OCI-M2 (cell line): ENCODE measurements around the gene AKAP6.
"Not testable (repeated sequence)": the region's sequence is repeated elsewhere in the genome, so short reads cannot be mapped to it uniquely, and the experiment has no call there.

ENCODE experiments used
- DNase-seq: peaks from one replicate; lab custom pipeline; 2025; ENCODE audit not compliant: unreplicated experiment; lab: John Stamatoyannopoulos, UW

Gene AKAP6

GRCh38 chr14:32372154-32372553, 43.1 kb downstream of the AKAP6 start:
- no peak for DNase-seq

GRCh38 chr14:32373174-32373573, 44.1 kb downstream of the AKAP6 start:
- DNase-seq, result not testable (repeated sequence)

DNA sequence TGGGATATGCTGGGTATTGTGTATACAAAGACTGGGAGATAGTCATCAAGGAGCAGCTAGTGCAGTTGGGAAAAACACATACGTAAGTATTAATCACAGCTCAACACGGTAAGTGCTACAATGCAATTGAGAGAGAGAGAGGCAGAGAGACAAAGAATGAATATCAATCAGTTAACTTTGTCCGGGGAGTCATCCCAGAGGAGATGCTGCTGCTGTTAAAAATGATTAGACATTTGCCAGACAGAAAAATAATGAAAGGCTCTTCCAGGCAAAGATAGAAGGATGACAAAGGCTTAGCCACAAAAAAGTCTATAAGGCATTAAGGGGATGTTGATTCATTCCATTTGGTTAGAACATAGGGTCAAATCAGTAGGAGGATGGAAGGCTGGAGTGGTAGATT, 45.1 kb downstream of the AKAP6 start:
- no peak for DNase-seq

DNA sequence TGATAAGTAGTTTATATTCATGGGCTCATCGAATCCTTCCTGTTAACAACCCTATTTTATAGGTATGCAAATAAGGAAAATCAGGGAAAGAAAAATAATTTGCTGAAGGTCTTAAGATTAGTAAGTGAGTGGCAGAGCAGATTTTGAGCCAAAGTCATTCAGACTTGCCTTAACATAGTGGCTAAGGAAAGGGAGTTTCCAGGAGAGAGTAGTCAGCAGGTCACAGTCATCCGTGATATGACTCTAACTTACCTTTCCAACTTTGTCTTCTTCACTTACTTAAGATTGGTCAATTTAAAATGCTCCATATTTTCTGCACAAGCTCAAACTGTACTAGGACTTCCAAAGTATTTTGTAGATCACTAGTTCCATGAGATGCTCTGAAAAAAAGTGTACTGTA, 46.6 kb downstream of the AKAP6 start:
- no peak for DNase-seq

GRCh38 chr14:32377046-32377646, 48.0 kb downstream of the AKAP6 start:
- no peak for DNase-seq

DNA sequence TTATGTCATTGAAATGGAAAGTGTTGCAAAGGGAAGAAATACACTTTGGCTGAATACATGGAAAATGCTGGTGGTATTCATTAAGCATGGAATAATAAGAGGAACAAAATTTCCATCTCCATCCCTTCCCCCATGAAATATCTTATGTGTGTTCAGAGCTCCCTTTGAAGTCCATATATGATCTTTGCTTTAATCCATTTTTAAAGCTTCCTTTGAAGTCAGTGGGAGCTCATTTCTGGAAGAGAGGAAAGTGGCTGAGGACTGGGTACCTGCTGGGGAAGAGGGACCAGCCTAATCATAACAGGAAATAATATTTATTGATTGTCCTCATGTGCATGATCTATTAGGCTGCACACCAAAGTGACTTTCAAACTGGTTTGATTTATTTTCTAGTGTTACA, 49.2 kb downstream of the AKAP6 start:
- no peak for DNase-seq

- DNase-seq, result no peak
Measured at GRCh38 chr14:32379447-32379846, 50.3 kb downstream of the AKAP6 start.

GRCh38 chr14:32381869-32382268, 52.8 kb downstream of the AKAP6 start:
- DNase-seq, result no peak

GRCh38 chr14:32382704-32383103, 53.6 kb downstream of the AKAP6 start:
- DNase-seq, result no peak

DNA sequence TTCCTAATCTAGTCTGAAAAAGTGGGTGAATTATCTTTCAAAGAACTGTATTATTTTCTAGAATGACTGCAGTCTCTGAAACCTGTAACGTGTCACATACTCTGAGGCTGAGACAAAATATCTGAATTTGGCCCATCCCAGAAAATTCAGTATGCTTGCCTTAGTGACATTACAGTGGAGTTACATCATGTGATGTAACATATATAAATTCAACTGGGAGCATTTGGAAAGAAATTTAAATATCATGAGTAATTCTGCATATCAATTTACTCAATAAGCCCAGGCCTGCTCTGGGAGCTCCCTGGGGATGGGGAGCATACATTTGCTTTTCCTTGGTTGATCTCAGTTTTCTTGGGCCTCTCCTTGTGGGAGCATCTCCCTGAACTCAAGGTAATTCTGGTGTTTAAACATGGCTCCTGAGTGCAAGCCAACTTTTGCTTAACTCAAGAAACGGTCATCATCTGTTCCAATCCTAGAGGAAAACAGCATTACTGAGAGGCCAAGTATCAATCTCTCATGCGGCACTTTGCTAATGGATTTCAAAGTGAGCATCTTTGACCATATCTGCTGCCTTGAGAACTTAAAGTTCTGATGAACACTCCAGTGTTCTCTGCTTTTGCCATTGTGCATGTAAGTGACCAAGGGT, 54.4 kb downstream of the AKAP6 start:
- no peak for DNase-seq

DNA sequence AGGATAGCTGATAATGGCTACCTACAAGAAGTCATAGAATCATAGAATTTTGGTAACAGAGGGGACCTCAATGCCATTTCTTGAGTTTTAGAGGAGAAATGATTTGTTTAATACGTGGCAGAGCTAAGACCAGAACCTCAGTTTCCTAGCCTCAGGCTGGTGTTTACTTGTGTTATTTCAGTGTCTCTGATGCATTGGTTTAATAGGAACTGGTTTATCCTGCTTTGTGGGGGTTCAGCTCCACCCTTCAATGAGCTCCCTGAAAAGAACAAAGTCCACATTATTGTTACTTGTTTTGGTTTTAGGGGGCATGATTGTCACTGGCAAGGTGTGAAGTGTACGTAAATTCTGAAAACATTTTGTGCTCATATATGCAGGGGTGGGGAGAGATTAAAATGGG, 55.4 kb downstream of the AKAP6 start:
- DNase-seq, result no peak

GRCh38 chr14:32387295-32387694, 58.2 kb downstream of the AKAP6 start:
- not testable (repeated sequence) for DNase-seq

- no peak for DNase-seq
Measured at GRCh38 chr14:32393119-32393518, 64.0 kb downstream of the AKAP6 start.

- DNase-seq, result no peak
Measured at GRCh38 chr14:32394038-32394437, 64.9 kb downstream of the AKAP6 start.

GRCh38 chr14:32396885-32397284, 67.8 kb downstream of the AKAP6 start:
- DNase-seq, result no peak

- no peak for DNase-seq
Measured at GRCh38 chr14:32397861-32398640, 69.0 kb downstream of the AKAP6 start.

GRCh38 chr14:32399920-32400319, 70.8 kb downstream of the AKAP6 start:
- no peak for DNase-seq

DNA sequence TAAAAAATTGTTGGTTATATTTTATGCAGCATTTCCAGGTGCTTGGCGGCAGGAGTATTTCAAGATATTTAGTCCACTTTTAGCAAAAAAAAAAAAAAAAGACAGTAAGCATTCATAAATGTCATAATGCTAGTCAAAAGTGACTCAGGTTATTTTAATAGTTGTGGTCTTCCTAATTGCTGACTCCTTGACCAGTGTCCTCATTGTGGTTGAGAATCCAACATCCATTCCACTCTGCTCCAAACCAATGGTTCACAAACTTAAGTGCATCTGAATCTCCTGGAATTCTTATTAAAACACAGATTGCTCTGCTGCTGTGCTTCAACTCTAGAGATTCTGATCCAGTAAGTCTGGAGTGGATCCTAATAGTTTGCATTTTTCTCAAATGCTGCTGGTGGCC, 71.4 kb downstream of the AKAP6 start:
- no peak for DNase-seq

DNA sequence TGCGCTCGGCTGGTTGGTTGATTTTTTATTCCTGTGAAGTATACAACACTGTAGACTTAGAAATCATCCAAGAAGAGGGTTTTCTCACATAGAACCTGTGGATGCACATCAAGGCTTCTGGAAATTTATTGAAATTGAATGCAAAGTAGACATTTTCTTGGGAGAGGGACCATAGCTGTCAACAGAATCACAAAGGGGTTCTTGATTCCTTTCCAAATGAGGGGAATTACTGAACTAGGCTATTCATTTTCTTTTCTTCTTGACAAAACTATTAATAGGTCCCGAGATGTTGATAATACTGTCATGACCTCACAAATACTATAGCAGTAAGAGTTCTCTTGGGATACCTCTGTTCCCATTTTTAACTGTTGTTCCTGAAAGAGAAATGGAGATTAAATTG, 73.9 kb downstream of the AKAP6 start:
- DNase-seq, result no peak

DNA sequence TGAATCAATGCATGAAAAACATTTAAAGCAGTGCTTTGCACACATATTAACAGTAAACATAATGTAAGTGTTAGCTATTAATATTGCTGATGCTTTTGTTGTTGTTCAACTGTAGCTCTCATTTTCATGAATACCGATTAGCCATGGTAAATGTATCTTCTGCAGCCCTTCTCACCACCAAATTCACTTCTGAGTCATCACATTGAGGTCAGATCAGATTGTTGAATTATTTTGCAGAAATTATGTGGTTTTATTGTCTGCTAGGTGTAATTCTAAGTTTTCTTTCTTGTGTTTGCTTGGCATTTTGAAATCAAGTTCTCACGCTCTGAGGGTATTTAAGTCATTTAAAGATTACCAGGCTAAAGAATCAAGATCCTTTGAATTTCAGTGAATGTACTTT, 74.6 kb downstream of the AKAP6 start:
- DNase-seq, result no peak

- DNase-seq, result no peak
Measured at GRCh38 chr14:32404784-32405573, 75.9 kb downstream of the AKAP6 start.

DNA sequence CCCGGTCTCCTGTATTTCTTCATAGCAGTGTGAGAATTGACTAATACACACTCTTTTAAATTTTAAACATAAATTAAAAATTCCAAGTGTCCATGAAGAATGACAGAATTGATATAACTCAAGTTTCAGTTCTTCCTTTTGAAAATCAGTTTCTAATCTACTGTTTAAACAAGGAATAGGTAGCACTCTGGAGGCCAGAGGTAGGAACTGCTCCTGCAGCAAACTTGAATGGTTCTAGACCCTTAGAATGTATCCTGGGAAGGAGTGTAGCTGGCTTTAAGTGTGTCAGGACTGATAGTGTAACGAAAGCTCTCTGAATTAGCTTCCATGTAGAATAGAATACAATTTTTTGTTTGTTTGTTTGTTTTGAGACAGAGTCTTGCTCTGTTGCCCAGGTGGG, 76.8 kb downstream of the AKAP6 start:
- DNase-seq, result no peak
